GM18858 (cell line): ENCODE measurements around the gene BPIFB1.

Source experiments
- ATAC-seq: cut with Tn5 transposase; IDR thresholded peaks from one replicate; pipeline ENCODE4 v1.9.1; 2021; ENCODE audit not compliant: unreplicated experiment

Gene BPIFB1

GRCh38 chr20:33322456-33322855, 39.4 kb downstream of the BPIFB1 start:
- ATAC-seq, result no peak

- no peak for ATAC-seq
Observed at GRCh38 chr20:33323236-33323635, 40.2 kb downstream of the BPIFB1 start.

GRCh38 chr20:33325350-33325749, 42.3 kb downstream of the BPIFB1 start:
- no peak for ATAC-seq

GRCh38 chr20:33328157-33329137, 45.4 kb downstream of the BPIFB1 start:
- ATAC-seq, result no peak

- ATAC-seq, result no peak
Observed at GRCh38 chr20:33332905-33333456, 50.0 kb downstream of the BPIFB1 start.

- ATAC-seq, result no peak
Observed at GRCh38 chr20:33333616-33334015, 50.6 kb downstream of the BPIFB1 start.

GRCh38 chr20:33334111-33334510, 51.1 kb downstream of the BPIFB1 start:
- ATAC-seq, result no peak

GRCh38 chr20:33336375-33336774, 53.4 kb downstream of the BPIFB1 start:
- ATAC-seq, result no peak

- no peak for ATAC-seq
Observed at GRCh38 chr20:33337119-33337518, 54.1 kb downstream of the BPIFB1 start.

GRCh38 chr20:33337531-33338165, 54.6 kb downstream of the BPIFB1 start:
- no peak for ATAC-seq

- ATAC-seq, result no peak
Observed at GRCh38 chr20:33338467-33339258, 55.6 kb downstream of the BPIFB1 start.

- ATAC-seq, result no peak
Observed at GRCh38 chr20:33339515-33340058, 56.6 kb downstream of the BPIFB1 start.

GRCh38 chr20:33343521-33343920, 60.5 kb downstream of the BPIFB1 start:
- ATAC-seq, result no peak

- no peak for ATAC-seq
Observed at GRCh38 chr20:33345342-33345741, 62.3 kb downstream of the BPIFB1 start.

- no peak for ATAC-seq
Observed at GRCh38 chr20:33348136-33348937, 65.3 kb downstream of the BPIFB1 start.

- ATAC-seq, result no peak
Observed at GRCh38 chr20:33349493-33349892, 66.5 kb downstream of the BPIFB1 start.

GRCh38 chr20:33351696-33352095, 68.7 kb downstream of the BPIFB1 start:
- no peak for ATAC-seq

GRCh38 chr20:33352258-33353012, 69.4 kb downstream of the BPIFB1 start:
- ATAC-seq, result no peak

GRCh38 chr20:33353013-33353402, 70.0 kb downstream of the BPIFB1 start:
- ATAC-seq, result no peak
